ENCODE measurements around the gene KLHDC3. TPM values are rescaled to one million over a fixed set of nuclear protein-coding genes. Genes with fewer than 3 reads are reported as not detected.

The KLHDC3 gene
- total and polyA plus RNA-seq, 10 of the 15 experiments (the other 5 are each of a cell fraction or from before 2014, with no cell fraction given) = 2.4 to 102 (median 55.4) TPM

- BruUV-seq (replicated peaks) = no TSS peak
- TF ChIP-seq ZNF622 (IDR thresholded peaks at IDR 0.05) (no peak), KAT2A (conservative IDR thresholded peaks at IDR 0.05; ENCODE audit: control insufficient read depth, low read depth, low read length) (no peak), EZH2 (IDR thresholded peaks at IDR 0.05; ENCODE audit: borderline replicate concordance, control insufficient read depth, low read depth, low read length) (no peak), NFYB (IDR thresholded peaks at IDR 0.05; ENCODE audit: insufficient read depth, low read depth, low read length) (no peak), SIX5 (IDR thresholded peaks at IDR 0.05; ENCODE audit: low read depth, low read length, severe bottlenecking) (no peak), HDGF (IDR thresholded peaks at IDR 0.05) (no peak), SMAD1 (IDR thresholded peaks at IDR 0.05; ENCODE audit: low read depth, partially characterized antibody) (no peak), SKIL (IDR thresholded peaks at IDR 0.05; ENCODE audit: low read depth, poor library complexity, severe bottlenecking) (no peak), MEF2B (IDR thresholded peaks at IDR 0.05; ENCODE audit: partially characterized antibody, poor library complexity, severe bottlenecking) (no peak), E2F4 (IDR thresholded peaks at IDR 0.05; ENCODE audit: low read depth, low read length) (no peak), RAD51 (IDR thresholded peaks at IDR 0.05) (no peak), BACH1 (IDR thresholded peaks at IDR 0.05; ENCODE audit: borderline replicate concordance) (no peak), LARP7 (IDR thresholded peaks at IDR 0.05) (no peak), BMI1 (IDR thresholded peaks at IDR 0.05; ENCODE audit: borderline replicate concordance) (no peak), IKZF2 (IDR thresholded peaks at IDR 0.05) (no peak), ZBTB4 (CRISPR knock-in tag; IDR thresholded peaks at IDR 0.05) (no peak), SREBF1 (IDR thresholded peaks at IDR 0.05; ENCODE audit: low read length) (no peak), SIN3A (IDR thresholded peaks at IDR 0.05; ENCODE audit: low read depth, low read length) (no peak)
- no peaks in the 10 kb centered on the region for H3K27me3 ChIP-seq (replicated peaks in 1 of 2; ENCODE audit: control insufficient read depth in 2 of 2, insufficient read depth in 2 of 2, low read length in 1 of 2)
- RAD21 ChIA-PET (ENCODE audit: unreplicated experiment) = interaction anchor here (1.3 to 1.4 kb wide), 2 partner anchors 48 to 132 kb away, joined by 3 to 5 read pairs; partner anchors contain the start of genes KLC4 and MRPL2
- H3K79me2 ChIP-seq (ENCODE audit: control insufficient read depth, insufficient read depth, low read length) = peaks cover 23% of the 10 kb centered on the region
- no peak overlapping the region for H3K4me3 ChIP-seq
- no peaks in the 10 kb centered on the region for H3K9me3 ChIP-seq (replicated peaks; ENCODE audit: control insufficient read depth, insufficient read depth, low read length)
- CTCF ChIA-PET = interaction anchor here (0.5 to 4.1 kb wide), 5 partner anchors 48 to 153 kb away, joined by 3 to 26 read pairs (median 4); partner anchors contain the start of genes CNPY3, KLC4 and MRPL2
- peaks cover 7% of the 10 kb centered on the region for H3K4me1 ChIP-seq (ENCODE audit: control insufficient read depth, insufficient read depth, low read length)
- intact Hi-C loops (cut with micrococcal nuclease; ENCODE audit: unreplicated experiment) (no loop called here), in situ Hi-C loops (cut with MboI) (no loop called here)
- no peak for FAIRE-seq
- DNase-seq (ENCODE audit: low read depth, low spot score) = no peak
- peaks cover 26 to 29% of the 10 kb centered on the region in 2 experiments for H3K36me3 ChIP-seq (ENCODE audit: control insufficient read depth in 2 of 2, insufficient read depth in 2 of 2, low read length in 1 of 2)
- POLR2A ChIA-PET = interaction anchor here (1.0 kb wide), 1 partner anchor 28 kb away, joined by 3 read pairs; no protein-coding TSS in a partner anchor
- WGBS (ENCODE audit: insufficient coverage, insufficient replicate concordance, low lambda C conversion rate, missing lambda C conversion rate) = 94% methylated on average over 6 of the region's 6 CpGs
- H2AFZ ChIP-seq (ENCODE audit: control insufficient read depth, low read depth, low read length) = no peak overlapping the region
- no peak for ATAC-seq
- H4K20me1 ChIP-seq (ENCODE audit: control insufficient read depth, insufficient read depth) = no peaks in the 10 kb centered on the region
- SMC1A ChIA-PET (ENCODE audit: uncharacterized antibody, unreplicated experiment) = interaction anchor here (1.1 kb wide), 1 partner anchor 25 kb away, joined by 4 read pairs; no protein-coding TSS in a partner anchor
- no peak overlapping the region for H3K4me2 ChIP-seq (ENCODE audit: control insufficient read depth, insufficient read depth)
- no peak overlapping the region for H3K27ac ChIP-seq (ENCODE audit: control insufficient read depth, insufficient read depth)
- H3K9ac ChIP-seq (ENCODE audit: control insufficient read depth, insufficient read depth, low read length) = no peak overlapping the region
Observed at GRCh38 chr6:43011207-43011606, 2.8 kb upstream of the KLHDC3 start.

Data from GM12878 (cell line).